ENCODE measurements around the gene ANKRD23. TPM values are rescaled to one million over a fixed set of nuclear protein-coding genes. Genes with fewer than 3 reads are reported as not detected.

ANKRD23 gene
- total and polyA plus RNA-seq, 2 of the 13 experiments (the other 11 are each of a cell fraction or from before 2014, with no cell fraction given): 1.5 to 1.6 TPM

DNA sequence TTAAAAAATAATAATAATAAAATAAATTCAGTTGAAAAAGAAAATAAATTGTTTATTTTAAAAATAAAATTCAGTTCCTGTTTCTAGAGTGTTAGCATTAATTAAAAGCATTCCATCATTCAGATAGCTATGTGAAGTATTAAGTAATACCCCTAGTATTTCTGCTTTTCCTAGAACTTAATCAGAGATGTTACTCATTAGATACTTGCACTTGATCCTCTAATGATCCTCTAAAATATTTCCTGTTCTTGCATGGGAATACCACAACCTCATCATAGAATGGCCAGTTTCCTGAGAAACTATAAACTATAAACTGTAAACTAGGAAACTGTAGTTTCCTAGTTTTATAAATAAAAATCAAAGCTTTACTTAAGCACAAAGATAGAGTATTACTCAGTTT, 38.8 kb downstream of the ANKRD23 start:
- Histone ChIP-seq H3K27me3 (ENCODE audit: control insufficient read depth in 1 of 2, insufficient read depth in 2 of 2, low read length in 2 of 2) (no peaks in the 10 kb centered on the region), H3K9ac (ENCODE audit: insufficient read depth, low read depth, low read length) (peak overlapping the region; percentile 37; the same call in 1 of the 2 replicates), H3K4me1 (ENCODE audit: insufficient read depth, low read length) (peaks cover 55% of the 10 kb centered on the region), H3K4me2 (ENCODE audit: low read depth, low read length) (peak overlapping the region; percentile 53; the same call in 1 of the 2 replicates), H3K79me2 (ENCODE audit: insufficient read depth, low read length) (no peaks in the 10 kb centered on the region), H3K36me3 (replicated peaks in 1 of 2; ENCODE audit: control insufficient read depth in 1 of 2, insufficient read depth in 2 of 2, low read length in 2 of 2) (peaks cover 3 to 4% of the 10 kb centered on the region in 2 experiments; a peak in 3 of 5 replicates), H3K4me3 (replicated peaks in 1 of 3; ENCODE audit: insufficient read depth in 1 of 3, low read depth in 2 of 3, low read length in 3 of 3) (peak overlapping the region in 1 of 3 experiments; percentile 15; a peak in 1 of 6 replicates), H2AFZ (ENCODE audit: low read length) (no peak overlapping the region), H3K27ac (ENCODE audit: extremely low read length, insufficient read depth, low read length) (peak overlapping the region; percentile 66), H3K9me3 (ENCODE audit: low read length) (no peaks in the 10 kb centered on the region), H4K20me1 (ENCODE audit: insufficient read depth, low read length) (no peaks in the 10 kb centered on the region)
- no peak for DNase-seq (ENCODE audit: low spot score)
- ATAC-seq: no peak
- BruUV-seq (replicated peaks): no TSS peak
- FAIRE-seq: no peak
- ChIA-PET POLR2A (interaction anchor here (3.1 kb wide), 1 partner anchor 11 kb away, joined by 22 read pairs; the partner anchor contains the start of gene CNNM3), CTCF (ENCODE audit: low intra/inter-chr PET ratio, low total read pairs) (no interaction called here)
- in situ Hi-C loops (cut with HindIII; ENCODE audit: extremely low pct_ligation_motif_present, low pct_unique_long_range_greater_than_20kb): no loop called here
- intact Hi-C loops (cut with micrococcal nuclease; ENCODE audit: unreplicated experiment): loop anchor here (2.0 kb wide), 1 partner anchor 200 kb away; no protein-coding TSS in a partner anchor
- TF ChIP-seq ZNF33A (CRISPR knock-in tag; IDR thresholded peaks at IDR 0.05; ENCODE audit: borderline replicate concordance): no peak
- no peak for TF ChIP-seq ZSCAN21 (CRISPR knock-in tag; IDR thresholded peaks at IDR 0.05; ENCODE audit: borderline replicate concordance)
- TF ChIP-seq CHD4 (IDR thresholded peaks at IDR 0.05; ENCODE audit: borderline replicate concordance, low read length): peak; percentile 33; the same call in 1 of the 2 replicates

- no peak overlapping the region for H3K4me2 ChIP-seq (ENCODE audit: low read depth, low read length)
- CTCF ChIA-PET (ENCODE audit: low intra/inter-chr PET ratio, low total read pairs): no interaction called here
- H3K4me3 ChIP-seq (replicated peaks in 1 of 3; ENCODE audit: insufficient read depth in 1 of 3, low read depth in 2 of 3, low read length in 3 of 3): no peak overlapping the region
- BruUV-seq (replicated peaks): no TSS peak
- in situ Hi-C loops (cut with HindIII; ENCODE audit: extremely low pct_ligation_motif_present, low pct_unique_long_range_greater_than_20kb) (no loop called here), intact Hi-C loops (cut with micrococcal nuclease; ENCODE audit: unreplicated experiment) (no loop called here)
- POLR2A ChIA-PET: no interaction called here
- no peaks in the 10 kb centered on the region for H3K79me2 ChIP-seq (ENCODE audit: insufficient read depth, low read length)
- no peaks in the 10 kb centered on the region for H4K20me1 ChIP-seq (ENCODE audit: insufficient read depth, low read length)
- 93% methylated on average over 7 of the region's 7 CpGs for WGBS (ENCODE audit: low lambda C conversion rate)
- peaks cover 35% of the 10 kb centered on the region for H3K4me1 ChIP-seq (ENCODE audit: insufficient read depth, low read length)
- no peak overlapping the region for H3K9ac ChIP-seq (ENCODE audit: insufficient read depth, low read depth, low read length)
- H3K27ac ChIP-seq (ENCODE audit: extremely low read length, insufficient read depth, low read length): no peak overlapping the region
- no peak for ATAC-seq
- H3K9me3 ChIP-seq (ENCODE audit: low read length): no peaks in the 10 kb centered on the region
- H3K36me3 ChIP-seq (replicated peaks in 1 of 2; ENCODE audit: control insufficient read depth in 1 of 2, insufficient read depth in 2 of 2, low read length in 2 of 2): peaks cover 5 to 11% of the 10 kb centered on the region in 2 experiments; a peak in 3 of 5 replicates
- no peak overlapping the region for H2AFZ ChIP-seq (ENCODE audit: low read length)
- H3K27me3 ChIP-seq (ENCODE audit: control insufficient read depth in 1 of 2, insufficient read depth in 2 of 2, low read length in 2 of 2): no peaks in the 10 kb centered on the region
- no peak for FAIRE-seq
- DNase-seq (ENCODE audit: low spot score): no peak
- TF ChIP-seq ZNF350 (CRISPR knock-in tag; IDR thresholded peaks at IDR 0.05; ENCODE audit: borderline replicate concordance, low read depth) (no peak), NR2F2 (IDR thresholded peaks at IDR 0.05; ENCODE audit: borderline replicate concordance, low read depth) (no peak), FOXC1 (CRISPR knock-in tag; IDR thresholded peaks at IDR 0.05; ENCODE audit: borderline replicate concordance) (no peak), REL (CRISPR knock-in tag; conservative IDR thresholded peaks at IDR 0.05) (no peak), ZNF234 (CRISPR knock-in tag; conservative IDR thresholded peaks at IDR 0.05) (no peak), PLRG1 (conservative IDR thresholded peaks at IDR 0.05) (no peak), ZSCAN12 (CRISPR knock-in tag; IDR thresholded peaks at IDR 0.05) (no peak)
- TF ChIP-seq, protein P1, sequence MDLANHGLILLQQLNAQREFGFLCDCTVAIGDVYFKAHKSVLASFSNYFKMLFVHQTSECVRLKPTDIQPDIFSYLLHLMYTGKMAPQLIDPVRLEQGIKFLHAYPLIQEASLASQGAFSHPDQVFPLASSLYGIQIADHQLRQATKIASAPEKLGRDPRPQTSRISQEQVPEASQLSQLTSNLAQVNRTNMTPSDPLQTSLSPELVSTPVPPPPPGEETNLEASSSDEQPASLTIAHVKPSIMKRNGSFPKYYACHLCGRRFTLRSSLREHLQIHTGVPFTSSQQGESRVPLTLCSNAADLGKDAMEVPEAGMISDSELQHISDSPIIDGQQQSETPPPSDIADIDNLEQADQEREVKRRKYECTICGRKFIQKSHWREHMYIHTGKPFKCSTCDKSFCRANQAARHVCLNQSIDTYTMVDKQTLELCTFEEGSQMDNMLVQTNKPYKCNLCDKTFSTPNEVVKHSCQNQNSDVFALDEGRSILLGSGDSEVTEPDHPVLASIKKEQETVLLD (CRISPR knock-in tag; IDR thresholded peaks at IDR 0.05; ENCODE audit: low read depth): no peak
- TF ChIP-seq, protein P2, sequence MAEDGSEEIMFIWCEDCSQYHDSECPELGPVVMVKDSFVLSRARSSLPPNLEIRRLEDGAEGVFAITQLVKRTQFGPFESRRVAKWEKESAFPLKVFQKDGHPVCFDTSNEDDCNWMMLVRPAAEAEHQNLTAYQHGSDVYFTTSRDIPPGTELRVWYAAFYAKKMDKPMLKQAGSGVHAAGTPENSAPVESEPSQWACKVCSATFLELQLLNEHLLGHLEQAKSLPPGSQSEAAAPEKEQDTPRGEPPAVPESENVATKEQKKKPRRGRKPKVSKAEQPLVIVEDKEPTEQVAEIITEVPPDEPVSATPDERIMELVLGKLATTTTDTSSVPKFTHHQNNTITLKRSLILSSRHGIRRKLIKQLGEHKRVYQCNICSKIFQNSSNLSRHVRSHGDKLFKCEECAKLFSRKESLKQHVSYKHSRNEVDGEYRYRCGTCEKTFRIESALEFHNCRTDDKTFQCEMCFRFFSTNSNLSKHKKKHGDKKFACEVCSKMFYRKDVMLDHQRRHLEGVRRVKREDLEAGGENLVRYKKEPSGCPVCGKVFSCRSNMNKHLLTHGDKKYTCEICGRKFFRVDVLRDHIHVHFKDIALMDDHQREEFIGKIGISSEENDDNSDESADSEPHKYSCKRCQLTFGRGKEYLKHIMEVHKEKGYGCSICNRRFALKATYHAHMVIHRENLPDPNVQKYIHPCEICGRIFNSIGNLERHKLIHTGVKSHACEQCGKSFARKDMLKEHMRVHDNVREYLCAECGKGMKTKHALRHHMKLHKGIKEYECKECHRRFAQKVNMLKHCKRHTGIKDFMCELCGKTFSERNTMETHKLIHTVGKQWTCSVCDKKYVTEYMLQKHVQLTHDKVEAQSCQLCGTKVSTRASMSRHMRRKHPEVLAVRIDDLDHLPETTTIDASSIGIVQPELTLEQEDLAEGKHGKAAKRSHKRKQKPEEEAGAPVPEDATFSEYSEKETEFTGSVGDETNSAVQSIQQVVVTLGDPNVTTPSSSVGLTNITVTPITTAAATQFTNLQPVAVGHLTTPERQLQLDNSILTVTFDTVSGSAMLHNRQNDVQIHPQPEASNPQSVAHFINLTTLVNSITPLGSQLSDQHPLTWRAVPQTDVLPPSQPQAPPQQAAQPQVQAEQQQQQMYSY (CRISPR knock-in tag; IDR thresholded peaks at IDR 0.05): no peak
- TF ChIP-seq, protein P3, sequence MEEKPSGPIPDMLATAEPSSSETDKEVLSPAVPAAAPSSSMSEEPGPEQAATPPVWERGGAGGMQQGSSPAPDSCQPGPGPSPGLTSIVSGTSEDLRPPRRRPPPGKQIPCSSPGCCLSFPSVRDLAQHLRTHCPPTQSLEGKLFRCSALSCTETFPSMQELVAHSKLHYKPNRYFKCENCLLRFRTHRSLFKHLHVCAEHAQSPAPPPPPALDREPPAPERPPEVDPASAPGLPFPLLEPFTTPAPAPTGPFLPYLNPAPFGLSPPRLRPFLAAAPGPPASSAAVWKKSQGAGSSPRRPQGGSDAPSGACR (CRISPR knock-in tag; IDR thresholded peaks at IDR 0.05): no peak
These were observed 41.1 kb downstream of the ANKRD23 start for GRCh38 chr2:96802721-96803120.

Measured in HepG2 (cell line).